Jurkat, Clone E6-1 (cell line): Measurements from ENCODE around the gene REEP3.

Experiments used
- DNase-seq: peaks from one replicate; pipeline ENCODE4 v3.0.0-alpha.2; 2011; ENCODE audit warnings: low read depth, low spot score
- H3K4me3 ChIP-seq: 2 replicates; pipeline ENCODE4 v1.5.1; 2011; ENCODE audit warnings: mild to moderate bottlenecking, low read length, control low read depth, moderate library complexity

REEP3 gene

GRCh38 chr10:63611078-63611477, 89.9 kb downstream of the REEP3 start:
- no peak for DNase-seq

GRCh38 chr10:63614371-63614891, 93.2 kb downstream of the REEP3 start:
- no peak overlapping the region for H3K4me3 ChIP-seq
- DNase-seq: no peak

More at GRCh38 chr10:63611078-63611477, 89.9 kb downstream of the REEP3 start:
- H3K4me3 ChIP-seq: no peak overlapping the region

GRCh38 chr10:63618552-63618951, 97.4 kb downstream of the REEP3 start:
- no peak for DNase-seq
- H3K4me3 ChIP-seq: no peak overlapping the region

GRCh38 chr10:63619426-63619825, 98.2 kb downstream of the REEP3 start:
- H3K4me3 ChIP-seq: no peak overlapping the region
- no peak for DNase-seq

GRCh38 chr10:63622097-63622496, 100.9 kb downstream of the REEP3 start:
- H3K4me3 ChIP-seq: no peak overlapping the region
- DNase-seq: no peak

- DNase-seq: no peak
- no peak overlapping the region for H3K4me3 ChIP-seq
These were observed 103.5 kb downstream of the REEP3 start for GRCh38 chr10:63624701-63625100.

- DNase-seq: no peak
- no peak overlapping the region for H3K4me3 ChIP-seq
These were observed 106.2 kb downstream of the REEP3 start for GRCh38 chr10:63627396-63627795.

- no peak overlapping the region for H3K4me3 ChIP-seq
- peak; percentile 15 for DNase-seq
These were observed 106.7 kb downstream of the REEP3 start for GRCh38 chr10:63627881-63628296.

- no peak overlapping the region for H3K4me3 ChIP-seq
- no peak for DNase-seq
These were observed 107.5 kb downstream of the REEP3 start for GRCh38 chr10:63628526-63629362.

- peak; percentile 45 for DNase-seq
- peak overlapping the region; percentile 79 for H3K4me3 ChIP-seq
These were observed 108.3 kb downstream of the REEP3 start for GRCh38 chr10:63629363-63630084.

- peak; percentile 60 for DNase-seq
- H3K4me3 ChIP-seq: peak overlapping the region; percentile 79
These were observed 109.1 kb downstream of the REEP3 start for GRCh38 chr10:63630085-63630930.

- DNase-seq: no peak
- peak overlapping the region; percentile 79 for H3K4me3 ChIP-seq
These were observed 109.9 kb downstream of the REEP3 start for GRCh38 chr10:63630931-63631680.

- no peak for DNase-seq
- H3K4me3 ChIP-seq: no peak overlapping the region
These were observed 110.8 kb downstream of the REEP3 start for GRCh38 chr10:63631991-63632390.

GRCh38 chr10:63633677-63634487, 112.7 kb downstream of the REEP3 start:
- peak; percentile 9 for DNase-seq
- no peak overlapping the region for H3K4me3 ChIP-seq

- DNase-seq: no peak
These were observed 113.4 kb downstream of the REEP3 start for GRCh38 chr10:63634488-63635065.

GRCh38 chr10:63636812-63637211, 115.6 kb downstream of the REEP3 start:
- H3K4me3 ChIP-seq: no peak overlapping the region
- DNase-seq: no peak

More at GRCh38 chr10:63634488-63635065, 113.4 kb downstream of the REEP3 start:
- no peak overlapping the region for H3K4me3 ChIP-seq

GRCh38 chr10:63637901-63638327, 116.7 kb downstream of the REEP3 start:
- no peak for DNase-seq
- no peak overlapping the region for H3K4me3 ChIP-seq
